Femur (tissue), 1 donor: ENCODE results near the gene MYOCD.

Source experiments
- DNase-seq: peaks from one replicate; pipeline ENCODE4 v3.0.0-alpha.2; 2017

Gene MYOCD

DNA sequence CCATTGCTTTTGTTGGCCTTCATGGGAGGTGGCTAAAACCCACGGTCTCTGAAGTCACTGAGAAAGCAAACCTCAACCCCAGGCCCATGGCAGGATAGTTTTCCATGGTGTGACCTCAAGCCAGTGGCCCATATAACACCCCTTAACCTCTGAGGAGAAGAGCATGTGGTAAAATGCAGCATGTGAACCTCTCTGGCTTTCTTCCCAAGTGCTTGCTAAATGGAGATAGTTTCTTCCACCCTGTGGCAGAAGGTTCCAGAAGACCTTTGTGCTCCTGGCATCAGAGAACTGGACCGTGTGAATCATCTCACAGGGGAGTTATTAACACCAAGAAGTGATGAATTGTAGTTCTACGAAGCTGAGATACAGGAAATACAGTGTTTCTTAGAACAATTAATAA, 47.3 kb downstream of the MYOCD start:
- DNase-seq: peak; percentile 24

DNA sequence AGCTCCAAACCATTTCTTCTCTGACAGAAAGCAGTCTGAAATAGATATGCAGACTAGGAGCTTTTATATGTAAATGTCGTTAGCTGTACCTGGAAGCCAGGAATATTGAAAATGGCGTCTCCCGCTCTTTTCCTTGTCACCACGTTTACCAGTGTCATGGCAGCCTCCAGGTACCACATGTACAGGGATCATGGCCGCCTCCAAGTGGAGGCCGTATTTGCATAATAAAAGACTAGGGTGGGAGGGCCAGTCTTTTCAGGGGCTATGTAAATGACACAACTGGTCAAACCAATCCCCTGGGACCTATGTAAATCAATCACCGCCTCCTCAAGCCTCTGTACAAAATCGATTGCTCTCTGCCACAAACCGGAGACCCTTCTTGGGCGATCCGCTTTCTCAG, 54.3 kb downstream of the MYOCD start:
- DNase-seq: no peak

DNA sequence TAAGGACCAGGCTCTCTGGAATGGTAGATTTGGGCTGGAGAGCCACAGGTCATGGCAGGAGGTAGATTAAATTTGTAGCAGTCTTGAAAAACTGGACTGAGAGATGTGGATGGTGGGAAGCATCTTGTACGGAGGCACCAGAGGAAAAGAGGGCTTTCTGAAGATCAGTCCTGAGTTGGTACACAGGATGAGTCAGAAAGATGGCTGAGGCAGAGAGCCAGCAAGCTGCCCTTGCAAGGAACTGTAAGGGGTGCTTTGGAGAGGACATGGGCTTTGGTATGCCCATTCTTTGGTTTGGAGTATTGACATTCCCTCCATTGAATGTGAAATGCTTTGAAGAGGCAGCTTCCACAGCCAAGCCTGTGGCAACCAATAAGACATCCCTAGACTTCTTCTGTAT, 55.9 kb downstream of the MYOCD start:
- no peak for DNase-seq

DNA sequence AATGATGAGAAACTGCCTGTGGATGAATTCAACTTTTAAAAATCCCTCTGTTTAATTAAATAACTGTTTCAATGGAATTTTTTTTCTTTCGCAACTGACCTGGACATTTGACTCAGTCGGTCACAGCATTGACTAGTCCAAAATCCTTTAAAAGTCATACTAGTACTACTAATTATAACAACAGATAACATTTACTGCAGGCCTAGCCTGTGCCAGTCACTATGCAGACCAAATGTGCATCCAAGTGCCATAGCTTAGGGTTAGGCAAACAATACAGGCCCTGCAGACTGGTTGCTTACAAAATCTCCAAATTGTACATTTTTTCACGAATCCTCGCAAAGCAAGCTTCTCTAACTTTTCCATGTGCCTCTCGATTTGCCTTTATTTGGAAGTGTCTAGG, 56.6 kb downstream of the MYOCD start:
- no peak for DNase-seq

DNA sequence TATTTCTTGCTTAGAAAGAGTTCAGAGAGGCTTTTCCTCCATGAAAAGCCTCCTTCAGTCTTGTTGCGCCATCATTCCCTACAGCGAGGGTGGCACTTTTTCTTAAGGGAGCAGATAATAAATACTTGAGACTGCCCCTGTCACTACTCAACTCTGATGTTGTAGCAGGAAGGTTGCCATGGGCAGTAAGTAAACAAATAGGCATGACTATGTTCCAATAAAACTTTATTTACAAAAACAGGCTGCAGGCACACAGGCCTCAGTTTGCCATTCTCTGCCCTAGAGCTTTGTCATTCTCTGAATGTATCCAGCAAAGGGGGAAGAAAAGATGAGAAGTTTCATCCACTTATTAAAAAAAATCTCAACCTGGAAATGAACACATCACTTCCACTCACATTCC, 60.4 kb downstream of the MYOCD start:
- DNase-seq: no peak

DNA sequence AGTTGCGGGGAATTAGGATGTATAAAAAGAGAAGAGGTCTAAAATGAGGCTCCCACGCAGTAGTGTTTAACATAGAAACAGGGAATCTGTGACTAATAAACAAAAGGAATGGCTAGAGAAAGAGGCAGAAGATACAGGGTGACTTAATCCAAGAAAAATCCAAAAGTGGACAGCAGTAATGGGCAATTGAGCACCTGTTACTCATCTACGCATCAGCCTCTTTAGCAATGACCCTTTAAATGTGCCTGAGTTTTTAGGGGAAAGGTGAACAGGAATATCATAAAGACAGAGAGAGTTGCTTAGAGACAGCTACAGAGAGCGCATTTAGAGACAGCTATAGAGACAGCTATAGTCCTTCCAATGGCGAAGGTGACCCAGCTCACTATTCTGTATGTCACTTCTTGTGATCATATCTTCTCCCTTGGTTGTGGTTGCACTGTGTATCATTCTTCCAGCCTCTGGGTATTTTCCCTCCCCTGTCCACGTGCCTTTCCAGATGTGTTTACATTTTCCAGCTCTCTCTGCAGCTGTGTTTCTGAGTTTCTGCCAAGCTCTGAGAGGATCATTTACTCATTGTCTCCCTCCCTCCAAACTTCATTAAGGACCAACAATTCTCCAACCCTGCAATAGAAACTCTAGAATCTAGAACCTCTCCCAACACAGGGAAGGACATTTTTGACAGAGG, 61.5 kb downstream of the MYOCD start:
- DNase-seq: peak; percentile 53

DNA sequence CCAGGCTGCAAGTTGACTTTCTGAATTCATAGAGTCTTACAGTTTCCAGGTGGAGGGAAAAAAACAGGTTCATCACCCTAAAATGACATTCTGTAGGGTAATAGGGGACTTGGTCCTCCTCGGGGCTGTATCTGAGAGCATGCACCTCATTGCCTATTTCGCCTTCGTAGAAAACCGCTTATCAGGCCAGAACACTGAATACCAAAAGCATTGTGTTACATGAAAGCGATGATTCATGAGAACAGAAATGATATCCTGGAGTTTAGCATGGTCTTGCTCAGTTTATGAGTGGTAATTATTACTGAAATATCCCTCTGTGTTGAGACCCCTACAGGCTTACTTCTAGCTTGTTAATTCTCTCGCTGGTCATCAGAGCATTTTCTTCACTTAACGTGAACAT, 62.2 kb downstream of the MYOCD start:
- DNase-seq: no peak

DNA sequence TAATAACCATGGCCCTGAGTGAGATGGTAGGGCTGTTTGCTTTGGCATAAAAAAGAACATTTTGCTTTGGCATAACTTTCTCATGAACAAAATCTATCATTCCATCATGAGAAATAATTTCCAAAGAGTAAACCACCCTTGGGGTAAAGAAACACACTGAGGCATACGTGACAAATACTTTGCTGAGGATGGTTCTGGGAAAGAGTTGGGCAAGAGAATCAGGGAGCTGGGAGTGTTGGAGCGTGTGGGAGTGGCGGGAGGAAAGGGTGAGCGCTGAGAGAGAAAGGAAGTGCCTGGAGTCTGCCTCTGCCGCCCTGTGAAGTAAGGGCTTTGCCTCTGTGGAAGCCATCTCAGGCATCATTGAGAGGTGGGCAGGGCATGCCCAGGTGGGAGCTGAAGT, 63.4 kb downstream of the MYOCD start:
- DNase-seq: no peak

DNA sequence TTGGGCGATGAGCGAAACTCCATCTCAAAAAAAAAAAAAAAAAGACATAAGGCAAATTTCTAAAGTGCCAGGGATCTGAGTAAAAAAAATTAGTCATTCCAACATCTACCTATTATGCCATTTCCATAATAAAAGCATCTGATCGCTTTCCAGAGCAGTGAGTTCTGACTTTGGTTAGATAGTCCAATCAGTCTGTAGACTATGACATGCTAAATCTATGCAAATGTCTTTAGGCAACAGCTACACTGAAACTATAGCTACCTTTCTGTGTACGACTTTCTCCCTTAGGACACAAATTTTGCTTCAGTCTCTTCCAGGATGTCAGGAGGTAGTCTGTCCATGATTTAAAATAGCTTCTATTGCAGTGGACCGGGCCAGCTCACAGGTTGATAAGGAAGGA, 64.7 kb downstream of the MYOCD start:
- DNase-seq: no peak

DNA sequence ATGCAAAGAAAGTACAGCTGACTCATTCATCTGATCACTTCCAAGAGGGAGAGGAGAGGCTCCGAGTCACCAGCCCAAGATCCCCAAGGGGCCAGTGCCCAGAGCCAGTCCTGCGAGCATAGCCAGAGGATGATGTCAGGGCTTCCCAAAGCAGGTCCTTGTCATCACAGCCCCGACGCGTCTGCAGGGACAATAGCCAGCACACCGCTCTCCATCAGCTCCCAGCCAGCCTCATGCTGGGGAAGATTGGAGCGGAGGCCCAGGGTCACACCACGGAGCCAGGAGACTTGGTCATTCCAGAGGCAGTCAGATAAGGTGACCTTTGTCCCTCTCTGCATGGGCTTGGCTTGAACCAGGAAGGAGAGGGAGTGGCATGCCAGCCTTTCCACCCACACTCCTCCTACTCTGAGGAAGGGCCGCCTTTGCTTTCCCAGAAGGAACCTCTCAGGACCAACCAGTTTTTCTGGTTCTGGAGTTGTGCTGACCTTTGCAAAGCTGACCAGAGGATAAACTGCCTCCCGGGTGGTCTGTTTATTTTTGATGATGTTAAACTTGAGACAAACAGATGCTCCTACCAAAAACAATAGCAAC, 65.3 kb downstream of the MYOCD start:
- peak; percentile 25 for DNase-seq

DNA sequence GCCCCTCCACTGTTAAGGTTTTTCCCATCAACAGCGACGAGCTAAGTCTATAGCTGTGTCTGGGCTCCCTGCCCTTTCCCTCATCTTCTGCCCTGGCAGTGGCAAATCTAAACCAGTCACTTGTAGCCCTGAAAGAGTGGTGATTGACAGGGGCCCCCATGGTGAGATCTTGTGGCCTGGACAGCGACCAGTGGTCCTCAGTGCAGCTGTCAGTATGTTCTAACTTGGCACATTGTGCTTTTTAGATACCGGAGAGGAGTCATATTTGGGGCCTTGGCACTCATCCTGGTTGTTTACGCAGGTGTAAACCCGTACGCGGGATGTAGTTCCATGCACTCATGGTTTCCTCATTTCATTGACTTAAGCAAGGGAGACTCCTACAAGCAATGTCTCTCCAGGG, 66.1 kb downstream of the MYOCD start:
- no peak for DNase-seq

DNA sequence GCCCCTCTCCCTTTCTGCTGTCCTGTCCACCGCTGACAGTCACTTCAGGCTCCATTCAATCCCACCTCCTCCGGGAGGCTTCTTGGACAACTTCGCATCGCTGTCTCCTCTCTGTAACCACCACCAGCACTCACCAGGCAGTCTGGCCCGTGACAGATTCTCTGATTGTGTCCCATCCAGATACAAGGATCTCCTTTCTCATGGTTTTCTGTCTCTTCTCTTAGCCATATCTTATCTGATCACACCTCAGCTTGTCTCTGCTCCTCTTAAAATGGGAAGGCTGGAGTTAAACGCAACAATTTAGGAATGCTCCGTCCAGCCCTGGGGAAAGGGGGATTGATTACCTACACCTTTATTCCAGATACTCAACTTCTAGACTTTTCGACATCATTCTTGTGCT, 66.7 kb downstream of the MYOCD start:
- no peak for DNase-seq

DNA sequence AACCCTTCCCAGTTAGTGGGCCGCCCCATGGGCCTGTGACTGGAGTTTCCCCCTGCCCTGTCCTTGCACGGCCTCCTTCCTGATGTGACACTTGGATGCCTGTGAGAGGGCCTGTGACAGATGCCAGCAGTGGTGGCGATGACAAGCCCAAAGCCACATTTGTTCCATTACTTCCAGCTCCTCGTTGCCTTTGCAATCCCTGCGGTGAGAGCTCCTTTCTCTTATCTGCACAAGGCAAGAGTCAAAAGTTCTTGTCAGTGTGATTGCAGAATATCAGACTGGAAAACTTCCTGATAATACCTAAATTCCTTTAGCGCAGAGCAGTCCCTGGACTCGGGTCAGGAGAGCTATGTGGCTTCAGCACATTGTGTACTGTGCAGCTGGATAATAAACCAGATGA, 69.2 kb downstream of the MYOCD start:
- DNase-seq: no peak

DNA sequence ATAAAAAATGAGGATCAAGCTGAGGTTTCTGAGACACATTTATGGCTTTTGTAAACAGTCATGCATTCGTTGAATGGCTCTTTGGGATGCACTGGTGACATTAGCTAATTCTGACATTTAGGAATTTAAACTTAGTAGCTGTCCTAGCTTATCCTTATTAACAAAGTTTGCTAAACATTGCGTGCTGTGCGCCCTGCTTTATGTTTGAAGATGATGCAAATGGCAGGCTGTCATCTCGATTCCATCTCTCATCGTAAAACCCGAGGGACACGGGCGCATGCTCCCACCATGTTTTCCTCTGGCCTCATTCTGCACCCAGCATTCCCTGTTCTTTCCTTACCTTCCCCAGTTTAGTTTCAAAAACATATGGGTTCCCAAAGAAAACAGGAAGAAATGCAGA, 69.8 kb downstream of the MYOCD start:
- DNase-seq: no peak

DNA sequence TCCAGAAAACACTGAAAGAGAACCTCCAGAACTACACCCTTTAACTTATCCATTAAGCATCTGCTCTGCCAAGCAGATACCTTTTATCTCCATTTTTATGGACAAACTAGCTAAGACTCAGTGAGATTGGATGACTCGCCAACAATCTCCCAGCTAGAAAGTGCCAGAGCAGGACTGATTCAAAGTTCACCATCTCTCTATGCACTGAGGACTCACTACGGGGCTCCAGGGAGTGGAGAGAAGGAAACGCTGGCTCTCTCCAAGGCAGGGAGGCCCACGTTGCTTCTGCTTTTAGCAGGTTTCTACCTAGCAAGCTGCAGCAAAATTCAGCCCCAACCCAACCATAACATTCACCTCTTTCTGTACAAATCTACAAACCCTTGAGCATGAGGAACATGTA, 70.8 kb downstream of the MYOCD start:
- DNase-seq: no peak

DNA sequence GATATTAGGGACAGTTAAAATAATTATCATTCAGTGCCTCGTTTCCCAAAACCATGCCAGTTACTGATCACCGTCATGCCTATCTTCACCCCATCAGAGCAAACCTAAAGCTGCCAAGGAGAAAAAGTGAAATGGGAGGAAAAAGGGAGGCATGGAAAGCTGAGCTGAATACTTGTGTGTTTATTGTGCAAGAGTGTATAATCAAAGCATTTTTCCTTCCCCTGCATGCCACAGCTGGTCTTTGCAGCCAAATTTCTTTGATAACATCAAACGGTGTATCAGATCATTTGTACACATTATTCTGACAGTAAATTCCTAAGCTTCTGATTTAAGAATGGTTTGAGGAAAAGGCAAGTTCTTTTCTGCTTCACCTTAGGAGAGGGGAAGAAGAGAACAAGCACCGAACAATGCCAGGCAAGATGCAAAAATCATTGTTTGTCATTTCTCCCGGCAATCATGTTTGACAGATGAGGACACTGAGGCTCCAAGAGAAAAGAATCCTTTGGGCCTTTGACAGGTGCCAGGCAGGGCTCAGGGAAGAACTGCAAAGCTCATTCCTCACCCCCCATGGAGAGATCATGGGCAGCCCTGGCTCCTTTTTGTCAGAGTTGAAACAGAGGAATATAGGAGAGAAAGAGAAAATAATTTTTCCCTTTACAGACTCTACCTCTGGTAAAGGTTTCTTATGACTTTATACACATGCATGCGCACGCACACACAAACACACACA, 72.2 kb downstream of the MYOCD start:
- no peak for DNase-seq

DNA sequence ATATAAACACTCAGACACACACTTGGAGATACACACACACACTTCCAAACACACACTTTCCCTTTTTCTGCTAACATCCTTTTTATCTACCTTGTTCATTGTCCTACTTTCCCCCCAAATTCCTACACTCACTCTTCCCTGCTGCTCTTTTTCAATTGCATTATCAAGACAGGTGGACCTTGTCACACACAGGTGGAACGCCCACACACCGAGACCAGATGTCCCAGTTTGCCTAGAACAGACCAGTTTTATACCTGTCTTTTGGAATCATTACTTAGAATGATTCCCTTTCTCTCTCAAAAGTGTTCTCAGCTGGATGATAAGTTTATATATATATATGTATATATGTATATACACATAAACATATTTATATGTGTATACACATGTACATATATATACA, 72.9 kb downstream of the MYOCD start:
- DNase-seq: no peak

DNA sequence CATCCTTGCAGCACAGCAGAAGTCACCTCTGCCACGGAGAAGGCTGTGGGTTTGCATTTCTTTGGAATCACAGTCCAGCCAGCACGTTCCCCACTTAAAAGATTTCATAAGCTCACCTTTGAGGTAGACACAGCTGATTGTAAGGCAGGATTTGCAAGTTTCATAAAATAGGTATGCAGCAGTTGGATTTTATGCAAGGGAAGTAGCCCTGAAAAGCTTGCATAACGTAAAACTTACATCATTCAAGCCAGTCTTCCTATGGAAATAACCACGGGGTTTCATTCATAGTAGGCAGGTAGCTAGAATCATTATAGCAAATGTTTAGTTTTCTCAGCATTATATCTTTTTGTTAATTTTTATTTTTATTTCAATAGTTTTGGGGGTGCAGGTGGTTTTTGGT, 73.8 kb downstream of the MYOCD start:
- DNase-seq: no peak

DNA sequence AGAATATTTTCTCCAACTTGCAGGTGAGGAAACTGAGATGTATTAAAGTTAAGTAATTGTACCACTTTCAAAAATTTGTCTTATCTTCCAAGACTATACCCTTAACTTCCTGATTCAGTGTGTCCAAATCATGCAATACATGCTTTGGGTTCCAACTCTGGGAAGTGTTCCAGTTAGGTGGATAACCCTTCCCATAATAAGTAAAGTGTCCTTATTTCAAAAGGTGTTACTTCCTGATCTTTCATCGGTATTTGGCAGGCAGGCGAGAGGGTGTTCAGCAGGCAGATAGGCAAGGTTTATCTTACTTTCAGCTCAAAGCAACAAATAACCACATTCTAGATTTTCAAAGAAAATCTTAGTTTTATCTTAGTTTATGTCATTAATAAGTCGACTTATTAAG, 77.4 kb downstream of the MYOCD start:
- DNase-seq: no peak

DNA sequence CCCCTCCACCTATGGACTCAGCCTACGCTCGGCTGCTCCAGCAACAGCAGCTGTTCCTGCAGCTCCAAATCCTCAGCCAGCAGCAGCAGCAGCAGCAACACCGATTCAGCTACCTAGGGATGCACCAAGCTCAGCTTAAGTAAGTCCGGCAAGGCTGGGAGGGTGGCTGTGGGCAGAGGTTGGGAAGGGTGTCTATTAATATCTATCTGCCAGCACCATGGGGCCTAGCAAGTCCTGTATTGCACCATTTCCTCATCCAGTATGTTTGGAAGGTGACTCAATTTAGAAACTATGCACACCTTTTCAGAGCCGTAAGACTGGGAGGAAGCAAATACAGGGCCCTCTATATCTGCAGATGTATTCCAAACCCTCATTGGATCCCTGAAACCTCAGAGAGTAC, 78.6 kb downstream of the MYOCD start:
- no peak for DNase-seq

DNA sequence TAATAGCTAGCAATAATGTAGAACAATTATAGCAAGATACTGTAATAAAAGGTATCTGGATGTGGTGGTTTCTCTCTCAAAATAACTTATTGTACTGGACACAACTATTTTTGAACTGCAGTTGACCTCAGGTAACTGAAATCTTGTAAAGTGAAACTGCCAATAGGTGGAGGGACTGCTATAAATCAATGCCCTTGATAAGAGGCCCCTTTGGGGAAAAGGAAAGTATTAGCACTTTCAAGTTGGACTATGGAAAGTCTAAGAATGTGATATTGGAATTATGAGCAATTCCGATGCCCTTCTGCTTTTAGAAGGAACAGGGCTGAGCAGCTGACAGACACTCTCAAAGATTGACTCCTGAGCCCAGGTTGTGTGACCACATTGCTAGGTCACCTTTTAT, 79.1 kb downstream of the MYOCD start:
- no peak for DNase-seq

DNA sequence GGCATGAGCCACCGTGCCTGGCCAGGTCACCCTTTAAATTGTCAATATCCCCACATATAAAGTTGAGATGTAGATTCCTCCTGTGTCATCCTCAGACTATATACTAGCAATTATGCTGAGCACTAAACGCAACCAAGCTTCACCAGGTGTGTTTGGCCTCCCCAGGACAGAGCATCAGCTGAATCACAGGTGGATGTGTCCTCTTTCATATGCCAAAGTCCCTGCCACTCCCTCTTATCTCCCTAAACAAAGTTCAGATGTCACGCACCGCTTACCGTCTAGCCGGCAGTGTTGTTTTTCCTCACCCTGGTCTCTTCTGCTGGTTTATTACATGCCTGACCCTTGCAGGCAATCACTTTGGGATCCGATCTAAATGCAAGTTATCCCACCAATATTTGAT, 79.8 kb downstream of the MYOCD start:
- DNase-seq: no peak

DNA sequence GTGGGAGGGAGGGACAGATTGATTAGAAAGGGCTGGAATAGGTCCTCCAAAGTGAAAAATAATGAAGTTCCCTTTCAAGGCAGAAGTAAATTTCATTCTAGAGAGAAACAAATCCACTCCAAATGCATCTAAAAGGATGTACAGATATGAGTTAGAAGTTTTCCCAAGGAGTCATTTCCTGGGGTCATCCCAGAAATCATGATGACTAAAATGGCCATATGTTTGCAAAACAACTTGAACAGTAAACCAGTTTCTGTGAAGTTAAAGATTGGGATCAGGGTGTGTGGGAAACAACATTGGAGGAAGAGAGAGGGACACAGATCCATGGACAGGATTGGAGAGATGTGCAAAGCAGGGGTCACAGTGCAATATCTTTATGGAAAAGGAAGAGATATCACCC, 91.1 kb downstream of the MYOCD start:
- no peak for DNase-seq

DNA sequence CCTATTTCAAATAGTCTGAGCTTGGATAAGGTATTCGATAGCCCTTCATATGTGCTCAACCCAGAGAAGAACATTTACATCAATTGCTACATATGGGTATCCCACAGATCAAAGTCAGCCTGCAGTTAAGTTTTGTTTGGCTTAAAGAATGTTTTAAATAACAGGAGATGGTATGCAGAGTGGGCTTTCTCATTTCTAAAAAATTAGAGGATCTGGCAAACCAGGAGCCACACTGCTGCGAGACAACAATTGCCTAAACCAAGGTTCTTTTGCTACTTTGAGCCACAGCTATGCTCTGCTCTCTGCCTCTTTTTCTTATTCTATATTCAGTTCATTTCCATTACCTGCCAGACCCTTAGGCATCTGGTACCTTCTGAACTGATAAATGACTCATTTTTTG, 93.4 kb downstream of the MYOCD start:
- DNase-seq: no peak

DNA sequence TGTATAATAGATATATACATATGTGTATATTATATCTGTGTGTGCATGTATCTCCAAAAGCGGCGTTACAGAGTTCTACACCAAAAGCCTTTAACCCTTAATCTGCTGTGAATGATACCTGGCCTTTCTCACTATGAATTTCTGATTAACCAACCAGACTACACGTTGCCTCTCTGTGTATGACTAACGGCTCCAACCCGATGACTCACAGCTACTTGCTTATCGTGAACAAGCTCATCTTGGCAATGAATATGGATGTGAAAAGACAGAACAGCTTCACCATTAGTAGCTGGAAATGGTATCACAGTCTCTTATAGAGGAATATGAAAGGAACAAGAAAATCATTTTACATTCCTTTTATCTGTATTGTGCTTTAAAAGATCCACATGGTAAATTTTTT, 99.9 kb downstream of the MYOCD start:
- DNase-seq: no peak
